OCI-LY3 (cell line): ENCODE results near the gene IMMT.

Experiments used
- EZH2phosphoT487 ChIP-seq: fragments of 200-600 bp; shearing (Covaris generic); IDR thresholded peaks from 2 replicates; pipeline ENCODE4 v1.6.1; 2018; ENCODE audit warnings: antibody characterized with exemption, mixed run types, low read depth
- TF ChIP-seq, protein P1 (sequence below): fragments of 200-600, 300-600 bp; sonication (generic); IDR thresholded peaks from 2 replicates; pipeline ENCODE4 v1.5.1; 2014; ENCODE audit warnings: antibody characterized with exemption, low read length, low read depth

DNA sequence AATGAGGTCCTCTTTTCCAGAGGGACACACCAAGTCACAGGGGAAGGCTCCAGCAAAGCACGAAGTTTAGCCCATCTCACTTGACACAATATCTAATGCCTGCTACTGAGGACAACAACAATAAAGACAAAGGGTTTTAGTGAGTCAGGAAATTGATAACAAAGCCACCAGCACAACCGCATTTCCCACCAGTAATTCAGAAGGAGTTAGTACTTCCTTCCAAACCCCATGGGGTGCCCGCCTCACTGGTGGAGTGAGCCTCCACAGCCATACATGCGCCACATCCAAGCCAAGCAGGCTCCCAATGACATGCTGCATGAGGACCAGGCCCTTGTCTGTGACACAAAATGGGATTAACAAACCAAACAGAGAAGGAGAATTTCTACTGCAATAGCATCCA is 44.1 kb upstream of the IMMT start:
- TF ChIP-seq, protein P1, sequence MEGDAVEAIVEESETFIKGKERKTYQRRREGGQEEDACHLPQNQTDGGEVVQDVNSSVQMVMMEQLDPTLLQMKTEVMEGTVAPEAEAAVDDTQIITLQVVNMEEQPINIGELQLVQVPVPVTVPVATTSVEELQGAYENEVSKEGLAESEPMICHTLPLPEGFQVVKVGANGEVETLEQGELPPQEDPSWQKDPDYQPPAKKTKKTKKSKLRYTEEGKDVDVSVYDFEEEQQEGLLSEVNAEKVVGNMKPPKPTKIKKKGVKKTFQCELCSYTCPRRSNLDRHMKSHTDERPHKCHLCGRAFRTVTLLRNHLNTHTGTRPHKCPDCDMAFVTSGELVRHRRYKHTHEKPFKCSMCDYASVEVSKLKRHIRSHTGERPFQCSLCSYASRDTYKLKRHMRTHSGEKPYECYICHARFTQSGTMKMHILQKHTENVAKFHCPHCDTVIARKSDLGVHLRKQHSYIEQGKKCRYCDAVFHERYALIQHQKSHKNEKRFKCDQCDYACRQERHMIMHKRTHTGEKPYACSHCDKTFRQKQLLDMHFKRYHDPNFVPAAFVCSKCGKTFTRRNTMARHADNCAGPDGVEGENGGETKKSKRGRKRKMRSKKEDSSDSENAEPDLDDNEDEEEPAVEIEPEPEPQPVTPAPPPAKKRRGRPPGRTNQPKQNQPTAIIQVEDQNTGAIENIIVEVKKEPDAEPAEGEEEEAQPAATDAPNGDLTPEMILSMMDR: no peak
- TF ChIP-seq EZH2phosphoT487: no peak
